ENCODE data around the gene BCL7A. TPM values are rescaled to one million over a fixed set of nuclear protein-coding genes. Genes with fewer than 3 reads are reported as not detected.

BCL7A gene
- total RNA-seq, 1 donor from 2014 or later, result 8.1 TPM

DNA sequence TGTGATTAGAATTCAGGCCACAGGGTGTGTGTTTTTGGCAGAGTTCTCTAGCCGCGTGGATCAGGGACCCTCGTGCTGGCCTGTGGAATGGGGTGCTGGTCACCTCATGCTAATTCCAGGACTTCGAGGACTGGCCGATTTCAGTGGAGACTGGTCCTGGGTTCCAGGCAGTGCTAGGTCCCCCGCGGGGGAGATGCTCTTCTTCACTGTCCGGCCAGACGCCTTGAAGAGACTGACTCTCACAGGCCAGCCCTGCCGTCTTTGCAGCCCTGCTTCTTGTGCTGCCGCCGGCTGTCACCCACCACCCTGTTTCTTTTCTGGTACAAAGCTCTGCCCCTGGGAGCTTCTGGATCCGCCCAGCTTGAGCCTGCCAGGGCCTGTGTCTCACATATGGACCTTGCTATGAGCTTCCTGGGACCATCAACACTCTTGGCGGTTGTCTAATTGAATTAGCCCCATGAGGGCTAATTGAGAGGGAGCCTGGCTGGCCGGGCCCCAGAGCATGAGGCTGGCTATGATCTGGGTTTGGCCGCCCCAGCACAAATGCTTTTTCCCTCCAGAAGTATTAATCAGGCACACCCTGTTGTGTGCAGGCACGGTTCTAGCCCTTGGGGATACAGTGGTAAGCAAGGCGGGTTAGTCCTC is 65.1 kb downstream of the BCL7A start:
- Histone ChIP-seq H3K4me1 (peaks cover 89% of the 10 kb centered on the region), H3K4me3 (no peak overlapping the region), H3K9me3 (no peaks in the 10 kb centered on the region), H3K27me3 (no peaks in the 10 kb centered on the region), H3K27ac (no peak overlapping the region), H3K36me3 (no peaks in the 10 kb centered on the region)
- no peak for DNase-seq (ENCODE audit: extremely low spot score in 2 of 2)
- intact Hi-C loops (cut with DNase I), result no loop called here
- TF ChIP-seq POLR2A (IDR thresholded peaks at IDR 0.05) (no peak), POLR2AphosphoS5 (IDR thresholded peaks at IDR 0.05; ENCODE audit: insufficient read depth in 1 of 2, low read depth in 1 of 2) (no peak)
- TF ChIP-seq, protein P1, sequence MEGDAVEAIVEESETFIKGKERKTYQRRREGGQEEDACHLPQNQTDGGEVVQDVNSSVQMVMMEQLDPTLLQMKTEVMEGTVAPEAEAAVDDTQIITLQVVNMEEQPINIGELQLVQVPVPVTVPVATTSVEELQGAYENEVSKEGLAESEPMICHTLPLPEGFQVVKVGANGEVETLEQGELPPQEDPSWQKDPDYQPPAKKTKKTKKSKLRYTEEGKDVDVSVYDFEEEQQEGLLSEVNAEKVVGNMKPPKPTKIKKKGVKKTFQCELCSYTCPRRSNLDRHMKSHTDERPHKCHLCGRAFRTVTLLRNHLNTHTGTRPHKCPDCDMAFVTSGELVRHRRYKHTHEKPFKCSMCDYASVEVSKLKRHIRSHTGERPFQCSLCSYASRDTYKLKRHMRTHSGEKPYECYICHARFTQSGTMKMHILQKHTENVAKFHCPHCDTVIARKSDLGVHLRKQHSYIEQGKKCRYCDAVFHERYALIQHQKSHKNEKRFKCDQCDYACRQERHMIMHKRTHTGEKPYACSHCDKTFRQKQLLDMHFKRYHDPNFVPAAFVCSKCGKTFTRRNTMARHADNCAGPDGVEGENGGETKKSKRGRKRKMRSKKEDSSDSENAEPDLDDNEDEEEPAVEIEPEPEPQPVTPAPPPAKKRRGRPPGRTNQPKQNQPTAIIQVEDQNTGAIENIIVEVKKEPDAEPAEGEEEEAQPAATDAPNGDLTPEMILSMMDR (IDR thresholded peaks at IDR 0.05), result no peak

DNA sequence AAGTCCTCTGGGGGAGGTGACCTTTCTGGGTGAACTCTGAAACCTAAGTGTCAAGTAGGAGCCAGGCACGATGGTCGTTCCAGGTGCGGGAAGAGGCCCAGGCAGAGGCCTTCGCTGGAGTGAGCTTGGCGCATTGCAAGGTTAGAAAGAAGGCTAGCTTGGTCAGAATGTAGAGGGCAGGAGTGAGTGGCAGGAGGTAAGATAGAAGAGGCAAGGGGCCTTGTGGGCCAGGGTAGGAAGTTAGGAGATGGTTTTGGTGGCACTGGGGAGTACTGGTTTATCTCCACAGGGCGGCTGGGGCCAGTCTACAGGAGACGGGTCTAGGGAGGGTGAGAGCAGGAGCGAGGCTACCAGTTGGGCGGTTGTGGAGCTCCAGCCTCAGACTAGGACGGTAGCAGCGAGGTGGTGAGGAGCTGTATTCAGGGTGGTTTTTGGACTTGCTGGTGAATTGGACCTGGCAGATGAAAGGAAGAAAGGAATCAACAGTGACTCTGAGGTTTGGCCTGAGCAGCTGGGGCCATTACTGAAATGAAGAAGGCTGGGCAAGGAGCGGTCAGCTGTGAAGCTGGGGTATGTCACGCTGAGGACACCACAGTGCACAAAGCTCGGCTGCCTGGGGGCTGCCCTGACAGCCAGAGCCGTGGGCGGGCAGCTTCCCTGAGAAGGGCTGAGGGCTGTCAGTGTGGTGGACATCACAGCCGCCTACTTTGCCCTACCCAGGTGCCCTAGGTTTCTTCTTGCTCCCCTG is 65.9 kb downstream of the BCL7A start:
- Histone ChIP-seq H3K27me3 (no peaks in the 10 kb centered on the region), H3K27ac (peak overlapping the region; percentile 42)
- no peak for DNase-seq (ENCODE audit: extremely low spot score in 2 of 2)

DNA sequence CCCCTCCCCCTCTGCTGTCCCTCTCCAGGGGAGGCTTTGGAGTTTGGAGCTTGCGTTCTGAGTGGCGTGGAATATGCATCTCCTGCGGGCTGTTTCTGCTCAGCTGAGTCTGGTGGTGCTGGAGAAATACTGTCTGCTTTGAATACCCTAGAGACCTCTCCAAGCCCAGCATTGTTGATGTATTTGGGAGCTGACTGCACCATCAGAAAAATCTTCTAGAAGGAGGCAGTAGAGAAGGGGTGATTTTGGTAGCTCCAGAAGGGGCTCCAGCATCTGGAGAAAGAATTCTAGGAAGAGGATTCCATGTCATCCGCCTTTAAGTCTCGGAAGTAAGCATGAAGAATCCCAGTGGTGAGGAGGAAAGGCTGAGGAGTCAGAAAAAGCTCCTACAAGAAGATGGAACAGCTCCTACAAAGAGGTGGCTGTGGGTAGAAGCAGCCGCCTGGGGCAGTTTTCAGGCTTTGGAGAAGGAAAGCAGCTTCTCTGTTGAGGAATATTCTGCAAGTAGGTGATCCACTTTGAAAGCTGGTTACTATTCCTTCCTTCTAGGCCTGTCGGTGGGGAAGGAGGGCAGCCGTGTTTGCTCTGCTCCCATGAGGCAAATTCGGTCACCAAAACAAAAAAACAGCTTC is 66.6 kb downstream of the BCL7A start:
- Histone ChIP-seq H3K27ac (peak overlapping the region; percentile 42), H3K4me3 (no peak overlapping the region), H3K36me3 (no peaks in the 10 kb centered on the region), H3K27me3 (no peaks in the 10 kb centered on the region), H3K9me3 (no peaks in the 10 kb centered on the region), H3K4me1 (peaks cover 89% of the 10 kb centered on the region)
- intact Hi-C loops (cut with DNase I), result no loop called here
- TF ChIP-seq, protein P1 (IDR thresholded peaks at IDR 0.05), result no peak
- TF ChIP-seq POLR2A (IDR thresholded peaks at IDR 0.05) (no peak), POLR2AphosphoS5 (IDR thresholded peaks at IDR 0.05; ENCODE audit: insufficient read depth in 1 of 2, low read depth in 1 of 2) (no peak)
- no peak for DNase-seq (ENCODE audit: extremely low spot score in 2 of 2)

More for the DNA sequence above, 65.9 kb downstream of the BCL7A start:
- Histone ChIP-seq H3K9me3 (no peaks in the 10 kb centered on the region), H3K36me3 (no peaks in the 10 kb centered on the region), H3K4me3 (no peak overlapping the region), H3K4me1 (peaks cover 89% of the 10 kb centered on the region)
- no peak for TF ChIP-seq POLR2AphosphoS5 (IDR thresholded peaks at IDR 0.05; ENCODE audit: insufficient read depth in 1 of 2, low read depth in 1 of 2)
- intact Hi-C loops (cut with DNase I), result no loop called here

DNA sequence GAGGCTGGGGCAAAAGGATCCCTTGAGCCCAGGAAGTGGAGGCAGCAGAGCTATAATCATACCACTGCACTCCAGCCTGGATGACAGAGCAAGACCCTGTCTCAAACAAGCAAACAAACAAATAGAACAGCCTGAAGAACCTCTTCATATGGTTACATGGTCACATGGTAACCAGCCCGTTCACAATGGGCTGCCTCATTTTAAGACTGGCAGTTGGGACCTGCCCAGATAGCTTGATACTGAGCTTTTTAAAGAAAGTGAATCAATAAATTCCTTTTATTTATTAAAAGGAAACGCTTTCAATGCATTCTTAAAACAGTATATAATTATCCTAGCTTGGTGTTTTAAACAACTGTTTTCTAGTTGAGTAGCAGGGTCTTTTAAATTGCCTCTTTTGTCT is 67.4 kb downstream of the BCL7A start:
- Histone ChIP-seq H3K27me3 (no peaks in the 10 kb centered on the region), H3K36me3 (no peaks in the 10 kb centered on the region), H3K9me3 (no peaks in the 10 kb centered on the region), H3K27ac (no peak overlapping the region), H3K4me3 (no peak overlapping the region), H3K4me1 (peaks cover 87% of the 10 kb centered on the region)
- TF ChIP-seq POLR2AphosphoS5 (IDR thresholded peaks at IDR 0.05; ENCODE audit: insufficient read depth in 1 of 2, low read depth in 1 of 2) (no peak), POLR2A (IDR thresholded peaks at IDR 0.05) (no peak)
- TF ChIP-seq, protein P1 (IDR thresholded peaks at IDR 0.05), result no peak
- no peak for DNase-seq (ENCODE audit: extremely low spot score in 2 of 2)
- intact Hi-C loops (cut with DNase I), result no loop called here

DNA sequence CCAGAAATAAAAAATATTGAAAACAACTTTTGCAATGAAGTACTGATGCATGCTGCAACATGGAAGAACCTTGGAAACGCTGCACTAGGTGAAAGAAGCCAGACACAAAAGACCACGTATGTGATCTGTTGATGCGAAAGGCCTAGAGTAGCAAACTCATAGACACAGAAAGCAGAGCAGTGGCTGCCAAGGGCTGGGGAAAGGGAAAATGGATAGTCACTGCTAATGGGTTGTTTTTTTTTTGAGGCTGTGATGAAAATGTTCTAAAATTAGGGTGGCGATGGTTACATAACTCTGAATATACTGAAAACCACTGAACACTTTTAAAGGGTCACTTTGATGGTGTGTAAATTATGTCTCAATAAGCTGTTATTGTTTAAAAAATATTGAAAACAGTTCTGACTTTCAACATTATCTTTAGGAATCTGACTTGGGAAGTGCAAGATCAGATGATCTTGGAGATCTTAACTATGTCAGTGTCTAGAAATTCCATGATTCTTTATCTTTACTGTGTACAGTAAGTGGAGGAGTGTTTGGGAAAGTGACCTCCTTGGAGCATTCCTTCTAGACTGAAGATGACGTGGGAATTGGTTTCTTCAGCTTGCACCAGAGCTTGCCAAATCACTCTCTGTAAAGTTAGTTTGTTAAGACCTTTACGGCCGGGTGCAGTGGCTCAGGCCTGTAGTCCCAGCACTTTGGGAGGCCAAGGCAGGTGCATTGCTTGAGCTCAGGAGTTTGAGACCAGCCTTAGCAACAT is 69.3 kb downstream of the BCL7A start:
- no peak for DNase-seq (ENCODE audit: extremely low spot score in 2 of 2)
- H3K4me3 ChIP-seq, result no peak overlapping the region
- TF ChIP-seq POLR2A (IDR thresholded peaks at IDR 0.05) (no peak), POLR2AphosphoS5 (IDR thresholded peaks at IDR 0.05; ENCODE audit: insufficient read depth in 1 of 2, low read depth in 1 of 2) (no peak)
- TF ChIP-seq, protein P1 (IDR thresholded peaks at IDR 0.05), result no peak
- H3K36me3 ChIP-seq, result no peaks in the 10 kb centered on the region
- H3K4me1 ChIP-seq, result peaks cover 90% of the 10 kb centered on the region
- H3K27ac ChIP-seq, result peak overlapping the region; percentile 72
- intact Hi-C loops (cut with DNase I), result no loop called here
- no peaks in the 10 kb centered on the region for H3K27me3 ChIP-seq
- H3K9me3 ChIP-seq, result no peaks in the 10 kb centered on the region
